ENCODE results near the gene RGL4.

Gene RGL4

GRCh38 chr22:23695141-23695540 lies 4.3 kb downstream of the RGL4 start:
- TF ChIP-seq CTCF (IDR thresholded peaks at IDR 0.05; ENCODE audit: control insufficient read depth, extremely low read depth, insufficient read depth) = no peak
- no peak for DNase-seq (ENCODE audit: low read depth)
- H3K4me3 ChIP-seq (ENCODE audit: low read depth, low read length) = no peak overlapping the region

- H3K4me3 ChIP-seq (ENCODE audit: low read depth, low read length) = no peak overlapping the region
- DNase-seq (ENCODE audit: low read depth) = no peak
- TF ChIP-seq CTCF (IDR thresholded peaks at IDR 0.05; ENCODE audit: control insufficient read depth, extremely low read depth, insufficient read depth) = no peak
Measured at GRCh38 chr22:23695571-23696325, 4.9 kb downstream of the RGL4 start.

DNA sequence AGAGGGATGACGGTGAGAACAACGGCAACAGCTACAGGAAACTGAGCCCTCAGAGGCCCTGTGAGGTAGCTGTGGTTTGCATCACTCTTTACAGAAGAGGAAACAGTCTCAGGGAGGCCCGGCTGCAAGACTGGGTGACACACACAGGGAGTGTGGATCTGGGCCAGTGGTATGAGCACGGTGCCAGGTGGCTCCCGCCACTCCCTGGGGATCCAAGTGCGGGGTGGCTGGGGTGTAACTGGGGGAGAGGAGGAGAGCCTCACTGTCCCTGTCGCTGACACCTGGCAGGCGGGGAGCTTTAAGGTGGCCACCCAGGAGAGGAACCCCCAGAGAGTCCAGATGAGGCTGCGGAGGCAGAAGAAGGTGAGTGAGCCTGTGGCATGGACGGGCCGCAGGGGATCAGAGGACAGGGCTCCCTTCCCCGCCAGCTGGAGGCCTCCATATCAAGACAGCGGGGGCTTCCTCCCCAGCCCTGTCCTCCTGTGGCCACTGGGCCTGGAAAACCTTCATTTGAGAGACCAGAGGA lies 5.6 kb downstream of the RGL4 start:
- no peak for DNase-seq (ENCODE audit: low read depth)
- TF ChIP-seq CTCF (IDR thresholded peaks at IDR 0.05; ENCODE audit: control insufficient read depth, extremely low read depth, insufficient read depth) = no peak
- H3K4me3 ChIP-seq (ENCODE audit: low read depth, low read length) = no peak overlapping the region

- H3K4me3 ChIP-seq (ENCODE audit: low read depth, low read length) = no peak overlapping the region
- TF ChIP-seq CTCF (IDR thresholded peaks at IDR 0.05; ENCODE audit: control insufficient read depth, extremely low read depth, insufficient read depth) = no peak
- DNase-seq (ENCODE audit: low read depth) = no peak
Measured at GRCh38 chr22:23697031-23697970, 6.5 kb downstream of the RGL4 start.

DNA sequence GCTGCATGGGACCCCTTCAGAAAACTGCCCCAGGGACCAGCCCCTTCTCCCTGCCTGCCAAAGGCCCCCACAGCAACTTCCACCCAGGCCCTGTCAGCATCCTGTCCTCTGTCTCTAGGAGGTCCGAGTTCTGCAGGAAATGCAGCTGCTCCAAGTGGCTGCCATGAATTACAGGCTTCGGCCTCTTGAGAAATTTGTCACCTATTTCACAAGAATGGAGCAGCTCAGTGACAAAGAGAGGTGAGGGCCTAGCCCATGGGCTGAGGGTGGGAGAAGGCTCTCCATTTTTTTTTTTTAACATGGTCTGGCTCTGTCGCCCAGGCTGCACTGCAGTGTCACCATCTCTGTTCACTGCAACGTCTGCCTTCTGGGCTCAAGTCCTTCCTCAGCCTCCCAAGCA lies 7.3 kb downstream of the RGL4 start:
- DNase-seq (ENCODE audit: low read depth) = no peak
- TF ChIP-seq CTCF (IDR thresholded peaks at IDR 0.05; ENCODE audit: control insufficient read depth, extremely low read depth, insufficient read depth) = no peak
- no peak overlapping the region for H3K4me3 ChIP-seq (ENCODE audit: low read depth, low read length)

DNA sequence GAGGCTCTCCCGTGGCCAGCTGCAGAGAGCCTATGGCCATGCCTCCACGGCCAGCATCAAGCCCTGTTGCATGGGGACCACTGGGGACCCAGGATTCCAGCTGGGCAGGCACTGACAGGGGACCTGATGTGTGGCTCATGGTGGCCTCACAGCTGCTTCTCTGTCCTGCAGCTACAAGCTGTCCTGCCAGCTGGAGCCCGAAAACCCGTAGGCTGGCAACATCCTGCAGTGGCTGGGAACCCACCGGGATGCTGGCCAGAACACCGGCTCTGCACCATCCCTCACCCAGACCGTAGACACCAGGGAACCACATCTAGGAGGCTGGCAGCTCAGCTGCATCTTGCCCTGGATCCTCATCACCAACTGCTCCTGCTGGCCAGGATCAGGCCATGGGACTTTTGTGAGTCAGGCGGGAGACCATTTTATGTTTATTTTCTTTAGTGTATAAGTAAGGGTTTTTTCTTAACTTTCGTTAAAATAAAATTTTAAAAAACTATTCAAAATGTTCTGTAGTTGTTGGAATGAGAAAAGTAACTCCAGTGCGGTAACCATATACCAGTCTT lies 7.9 kb downstream of the RGL4 start:
- DNase-seq (ENCODE audit: low read depth) = no peak
- TF ChIP-seq CTCF (IDR thresholded peaks at IDR 0.05; ENCODE audit: control insufficient read depth, extremely low read depth, insufficient read depth) = no peak
- no peak overlapping the region for H3K4me3 ChIP-seq (ENCODE audit: low read depth, low read length)

All from LNCaP clone FGC (cell line).